ENCODE data around the gene CNIH3.

The CNIH3 gene

DNA sequence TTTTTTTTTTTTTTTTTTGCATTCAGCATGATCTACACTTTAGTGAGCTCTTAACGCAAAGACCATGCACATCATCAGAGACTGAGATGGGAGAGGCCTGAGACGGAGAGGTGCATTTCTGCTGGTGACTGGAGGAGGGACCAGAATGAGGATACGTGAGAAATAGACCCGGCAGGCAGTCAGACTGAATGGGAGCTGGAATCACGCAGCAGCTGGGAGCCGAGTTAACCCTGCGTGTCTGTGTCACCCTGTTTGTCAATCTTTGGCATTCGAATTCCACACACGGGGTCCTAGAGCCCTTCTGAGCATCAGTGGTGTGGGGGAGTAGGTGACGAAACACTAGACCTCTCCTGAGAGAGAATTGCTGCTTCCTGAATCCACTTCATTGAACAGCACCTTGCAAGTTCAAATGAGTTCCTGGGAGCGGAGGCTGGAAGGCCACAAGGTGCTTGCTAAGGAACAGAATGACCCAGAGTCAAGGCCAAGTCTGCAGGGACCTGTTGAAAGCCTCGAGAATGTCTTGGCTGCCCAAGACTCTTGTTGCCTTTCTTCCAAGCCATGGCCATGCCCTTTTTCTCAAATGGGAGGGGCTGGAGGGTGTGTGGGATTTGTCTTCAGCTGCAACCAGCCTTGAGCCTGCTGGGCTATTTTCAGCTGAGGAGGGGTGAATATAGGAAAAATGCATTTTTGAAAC lies 123.3 kb downstream of the CNIH3 start:
- in situ Hi-C loops (cut with MboI; ENCODE audit: low sequenced_read_pairs), result no loop called here

DNA sequence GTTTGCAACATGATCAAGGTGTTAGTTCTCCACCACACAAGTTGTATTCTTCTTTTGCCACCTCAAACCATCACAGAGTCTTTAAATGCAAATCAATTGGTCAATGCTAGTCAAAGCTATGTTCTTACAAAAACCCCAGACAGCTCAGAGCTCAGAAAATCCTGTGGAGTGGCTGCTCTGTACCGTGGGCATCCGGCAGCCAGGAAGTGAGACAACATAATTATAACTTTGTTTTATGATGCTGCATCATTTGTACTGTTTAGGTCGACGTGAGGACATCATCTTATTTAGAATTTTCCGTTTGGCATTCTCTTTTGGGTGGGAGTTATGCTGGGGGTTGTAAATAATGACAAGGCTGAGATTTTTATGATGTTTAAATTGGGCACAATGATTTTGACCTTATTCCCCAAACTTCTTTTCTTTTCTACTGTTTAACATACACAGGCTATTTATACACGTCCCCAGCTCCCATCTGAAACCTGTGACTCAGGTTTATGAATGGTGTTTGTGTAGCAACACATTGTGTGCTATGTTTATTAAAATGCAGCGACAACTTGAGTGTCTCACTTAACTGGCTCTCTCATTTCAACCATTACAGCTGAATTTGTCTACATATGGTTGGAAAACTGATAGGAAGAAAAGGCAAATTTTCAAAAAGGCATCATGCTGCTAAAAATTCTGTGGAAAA lies 124.0 kb downstream of the CNIH3 start:
- in situ Hi-C loops (cut with MboI; ENCODE audit: low sequenced_read_pairs), result no loop called here

DNA sequence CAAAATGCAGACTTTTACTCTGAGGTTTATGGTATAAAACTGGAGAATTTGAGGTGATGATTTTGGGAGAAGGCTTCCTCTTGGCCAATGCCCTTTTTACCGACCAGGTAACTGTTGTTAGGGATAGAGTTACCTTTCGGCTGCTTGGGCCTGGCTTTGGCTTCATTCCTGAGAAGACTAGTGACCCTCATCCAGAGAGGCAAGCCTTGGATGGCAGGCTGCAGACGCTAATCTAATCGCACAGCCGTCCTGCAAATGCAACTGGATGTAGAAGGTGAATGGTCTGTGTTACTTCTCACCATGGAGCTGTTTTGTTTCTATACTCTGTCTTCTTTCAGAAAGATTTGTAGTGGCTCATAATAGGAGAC lies 124.6 kb downstream of the CNIH3 start:
- in situ Hi-C loops (cut with MboI; ENCODE audit: low sequenced_read_pairs), result no loop called here

DNA sequence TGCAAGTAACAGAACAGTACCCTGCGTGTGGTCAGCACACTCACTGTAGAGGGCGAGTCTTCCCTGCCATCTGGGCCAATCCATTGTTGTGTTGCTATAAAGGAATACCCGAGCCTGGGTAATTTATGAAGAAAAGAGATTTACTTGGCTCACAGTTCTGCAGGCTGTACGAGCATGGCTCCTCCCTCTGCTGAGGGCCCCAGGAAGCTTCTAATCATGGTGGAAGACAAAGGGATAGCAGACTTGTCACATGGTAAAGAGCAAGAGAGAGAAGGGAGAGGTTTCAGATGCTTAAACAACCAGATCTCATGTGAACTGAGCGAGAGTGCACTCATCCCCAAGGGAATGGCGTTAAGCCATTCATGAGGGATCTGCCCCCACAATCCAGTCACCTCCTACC lies 126.2 kb downstream of the CNIH3 start:
- in situ Hi-C loops (cut with MboI; ENCODE audit: low sequenced_read_pairs), result no loop called here

DNA sequence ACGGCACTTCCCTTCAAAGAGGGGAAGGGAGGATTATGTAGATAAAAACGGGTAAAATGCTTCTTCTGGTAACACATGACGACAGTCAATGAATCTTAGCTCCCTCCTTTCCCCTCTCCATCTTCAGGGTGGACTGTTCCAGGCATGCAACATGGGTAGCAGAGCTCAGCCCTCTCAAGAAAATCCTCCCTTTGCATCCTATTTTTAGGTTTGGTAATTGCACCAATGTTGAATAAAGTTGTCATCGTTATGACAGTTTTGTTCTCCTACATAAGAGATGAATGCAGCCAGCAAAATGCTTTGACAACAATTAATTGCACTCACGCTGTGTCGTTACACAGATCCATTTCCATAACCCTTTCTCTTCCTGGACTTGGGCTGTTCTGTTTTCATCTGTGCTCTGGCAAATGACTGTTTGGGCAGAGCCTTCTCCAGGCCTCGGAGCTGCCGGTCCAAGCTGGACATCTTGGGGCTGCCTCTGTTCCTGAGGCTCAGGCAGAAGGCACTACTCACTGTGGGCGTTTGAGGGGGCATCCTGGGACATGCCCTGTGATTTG lies 127.6 kb downstream of the CNIH3 start:
- in situ Hi-C loops (cut with MboI; ENCODE audit: low sequenced_read_pairs), result no loop called here

DNA sequence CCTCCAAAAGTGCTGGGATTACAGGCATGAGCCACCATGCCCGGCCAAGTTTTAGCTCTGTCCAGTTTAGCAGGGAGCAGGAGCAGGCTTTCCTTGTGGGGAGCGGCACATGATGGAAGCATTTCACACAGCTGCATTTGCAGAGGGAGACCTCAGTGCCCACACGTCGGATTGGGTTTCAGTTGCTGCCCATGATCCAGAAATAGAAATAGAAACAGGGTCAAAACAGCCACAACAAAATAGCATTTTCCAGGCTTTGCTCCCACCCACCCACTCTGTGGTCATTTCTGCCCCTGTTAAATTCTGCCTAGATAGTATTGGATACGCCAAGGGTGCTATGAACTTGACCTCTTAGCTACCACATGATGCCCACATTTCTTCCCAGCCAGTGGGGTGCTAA lies 128.4 kb downstream of the CNIH3 start:
- in situ Hi-C loops (cut with MboI; ENCODE audit: low sequenced_read_pairs), result no loop called here

DNA sequence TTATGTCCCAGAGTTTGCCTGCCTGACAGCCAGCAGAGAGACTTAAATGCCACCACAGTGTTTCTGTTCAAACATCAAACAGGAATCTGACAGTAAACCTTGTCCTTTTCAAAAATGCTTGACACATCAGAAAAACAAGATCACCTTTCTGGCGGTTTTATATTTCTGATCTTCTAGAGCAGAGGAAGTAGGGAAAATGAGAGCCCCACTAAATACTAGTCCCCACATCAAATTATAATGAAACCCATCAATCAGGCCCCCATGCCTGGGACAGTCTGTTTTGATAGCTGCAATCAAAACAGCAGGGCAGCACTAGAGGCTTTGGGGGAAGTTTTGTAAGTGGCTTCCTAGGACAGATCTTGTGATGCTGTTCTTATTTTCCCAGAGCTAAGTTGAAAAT lies 129.3 kb downstream of the CNIH3 start:
- in situ Hi-C loops (cut with MboI; ENCODE audit: low sequenced_read_pairs), result no loop called here

DNA sequence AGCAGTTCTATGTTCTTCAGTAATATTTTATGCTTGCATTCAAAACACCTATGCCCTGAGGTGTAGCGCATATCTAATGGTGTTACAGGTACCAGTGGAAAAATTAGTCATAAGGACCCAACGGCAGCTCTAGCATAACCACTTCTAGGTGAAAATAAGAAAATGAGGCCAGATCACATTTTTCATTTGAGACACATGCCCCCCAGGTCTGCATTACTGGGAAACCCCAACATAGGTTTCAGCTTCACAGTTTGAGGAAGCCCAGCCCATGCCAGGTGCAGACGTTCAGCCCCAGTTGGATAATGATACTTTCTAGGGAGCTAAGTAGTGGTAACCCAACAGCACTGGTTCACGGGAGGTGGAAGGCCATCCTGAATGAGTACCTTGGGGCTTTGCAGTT lies 129.8 kb downstream of the CNIH3 start:
- in situ Hi-C loops (cut with MboI; ENCODE audit: low sequenced_read_pairs), result no loop called here

DNA sequence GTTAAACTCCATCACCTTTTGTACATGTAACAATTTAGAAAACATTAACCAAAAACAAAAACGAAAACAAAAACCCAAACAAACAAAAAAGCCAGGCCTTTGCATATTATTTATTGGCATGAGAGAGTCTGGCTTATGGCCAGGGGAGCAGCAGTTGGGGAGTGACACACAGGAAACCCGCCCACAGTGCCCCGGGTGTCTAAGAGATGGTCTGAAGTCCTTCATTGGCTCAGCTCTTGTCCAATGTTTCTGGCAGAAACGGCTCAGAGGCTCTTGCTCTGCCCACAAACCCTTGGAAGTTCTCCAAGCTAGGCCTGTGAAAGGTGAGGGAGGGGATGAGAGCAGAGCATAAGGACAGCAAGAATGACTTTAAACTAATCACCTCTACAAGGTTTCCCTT lies 131.5 kb downstream of the CNIH3 start:
- in situ Hi-C loops (cut with MboI; ENCODE audit: low sequenced_read_pairs), result no loop called here

DNA sequence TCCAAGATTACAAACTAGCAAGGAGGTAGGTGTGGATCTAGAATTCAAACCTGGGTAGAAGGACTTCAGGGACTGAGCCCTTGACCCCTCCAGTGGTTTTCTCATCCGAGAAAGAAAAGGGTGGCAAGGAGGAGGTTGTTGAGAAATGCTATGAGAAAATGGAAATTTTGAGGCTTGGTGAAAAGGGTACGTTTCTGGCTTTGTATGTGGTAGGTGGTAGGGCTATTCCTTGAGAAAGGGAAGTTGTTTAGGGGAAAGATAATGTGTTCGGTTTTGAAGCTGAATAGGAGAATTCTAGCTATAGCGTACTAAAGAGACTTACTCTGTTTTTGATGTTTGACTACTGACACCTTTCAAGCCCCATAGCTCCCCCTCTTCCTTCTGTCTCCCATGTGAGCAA lies 133.8 kb downstream of the CNIH3 start:
- in situ Hi-C loops (cut with MboI; ENCODE audit: low sequenced_read_pairs), result no loop called here

DNA sequence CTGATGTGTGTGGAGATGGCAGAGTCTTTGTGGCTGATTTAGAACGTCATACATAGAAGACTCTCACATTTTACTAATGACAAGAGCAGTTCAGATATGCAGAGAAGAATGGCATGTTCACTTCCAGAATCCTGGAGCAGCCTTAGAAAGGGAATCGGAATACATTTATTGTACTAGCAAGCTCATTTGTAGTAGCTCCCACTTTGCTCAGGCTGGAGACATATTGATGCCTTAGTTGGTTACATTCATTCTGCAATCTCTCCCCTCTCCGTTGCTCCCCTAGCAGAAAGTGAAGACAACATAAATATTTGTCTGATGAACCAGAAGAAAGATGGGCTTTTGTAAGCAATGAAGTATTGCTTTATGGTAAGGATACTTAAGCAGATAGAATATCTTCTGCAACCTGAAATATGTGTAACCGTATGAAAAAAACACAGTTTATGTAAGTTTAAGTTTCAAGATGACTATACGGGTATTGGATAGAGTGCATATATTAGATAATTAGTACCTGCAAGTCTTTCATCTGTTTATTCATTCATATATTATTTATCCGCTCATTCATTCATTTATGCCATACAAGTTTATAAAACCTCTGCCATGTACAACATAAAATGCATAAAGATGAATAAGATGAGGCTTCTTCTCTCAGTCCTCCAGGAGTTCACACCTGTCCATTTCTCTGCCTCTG lies 135.7 kb downstream of the CNIH3 start:
- in situ Hi-C loops (cut with MboI; ENCODE audit: low sequenced_read_pairs), result no loop called here

DNA sequence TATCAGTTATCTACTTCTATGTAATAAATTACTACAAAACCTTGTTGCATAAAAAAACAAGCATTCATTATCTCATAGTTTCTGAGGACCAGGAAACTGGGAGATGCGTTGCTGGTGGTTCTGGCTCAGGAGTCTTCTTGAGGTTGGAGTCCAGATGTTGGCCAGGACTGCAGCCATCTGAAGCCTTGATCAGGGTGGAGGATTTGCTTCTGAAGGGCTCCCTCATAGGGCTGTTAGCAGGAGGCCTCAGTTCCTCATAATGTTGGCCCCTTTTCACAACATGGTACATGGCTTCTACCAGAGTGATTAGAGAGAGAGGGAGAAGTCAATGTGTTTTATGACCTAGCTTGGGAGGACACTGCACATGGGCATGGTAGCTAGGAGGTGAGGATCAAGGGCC lies 137.4 kb downstream of the CNIH3 start:
- in situ Hi-C loops (cut with MboI; ENCODE audit: low sequenced_read_pairs), result no loop called here

DNA sequence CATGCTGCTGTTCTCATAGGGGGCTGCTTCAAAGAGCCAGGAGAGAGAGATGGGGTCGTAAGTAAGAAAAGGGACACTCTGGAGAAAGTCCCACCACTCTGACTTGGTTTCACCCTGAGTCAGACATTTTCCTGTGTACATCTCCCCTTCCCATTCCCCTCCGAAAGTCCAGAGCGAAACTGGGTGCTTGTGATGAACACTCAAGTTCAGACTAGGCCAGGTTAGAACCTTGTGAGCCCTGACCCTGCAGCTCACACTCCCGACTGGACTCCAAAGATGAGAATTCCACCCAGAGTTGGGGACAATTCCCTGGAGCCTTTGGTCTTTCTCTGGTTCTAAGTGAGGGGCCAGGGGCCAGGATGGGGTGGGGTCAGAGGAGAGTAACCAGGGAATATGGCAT lies 139.5 kb downstream of the CNIH3 start:
- in situ Hi-C loops (cut with MboI; ENCODE audit: low sequenced_read_pairs), result no loop called here

DNA sequence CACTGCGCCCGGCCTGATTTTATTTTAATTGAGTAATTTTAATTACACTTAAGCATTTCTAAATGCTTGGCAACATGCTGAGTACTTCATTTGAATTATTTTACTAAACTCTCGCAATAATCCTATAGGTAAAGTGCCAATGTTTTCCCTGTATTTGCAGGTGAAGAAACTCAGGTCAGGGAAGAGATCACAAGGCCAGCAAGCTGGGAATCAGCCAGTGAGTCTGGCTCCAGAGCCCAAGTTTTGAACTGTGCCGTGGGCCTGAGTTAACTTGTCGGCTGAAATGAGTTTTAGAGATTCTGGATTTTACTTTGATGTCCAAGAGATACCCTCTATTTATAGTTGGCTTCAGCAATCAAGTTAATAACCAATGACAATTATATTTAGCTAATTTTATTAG lies 141.4 kb downstream of the CNIH3 start:
- in situ Hi-C loops (cut with MboI; ENCODE audit: low sequenced_read_pairs), result no loop called here

DNA sequence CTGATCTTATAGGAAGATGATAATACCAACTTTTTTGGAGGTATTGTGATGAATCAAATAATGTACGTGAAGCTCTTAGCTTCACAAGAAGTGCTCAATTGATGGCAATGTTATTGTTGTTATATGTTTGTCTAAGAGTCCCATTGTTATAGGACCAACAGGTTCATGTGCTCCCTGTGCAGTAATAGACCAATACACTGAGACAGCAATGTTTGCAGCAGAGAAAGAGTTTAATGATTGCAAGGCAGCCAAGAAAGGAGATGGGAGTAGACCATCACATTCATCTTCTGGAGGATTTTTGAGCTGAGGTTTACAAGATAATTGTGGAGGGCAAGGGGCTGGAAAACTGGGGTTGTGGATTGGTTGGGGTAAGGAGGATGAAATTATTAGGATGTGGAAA lies 143.0 kb downstream of the CNIH3 start:
- in situ Hi-C loops (cut with MboI; ENCODE audit: low sequenced_read_pairs), result no loop called here

DNA sequence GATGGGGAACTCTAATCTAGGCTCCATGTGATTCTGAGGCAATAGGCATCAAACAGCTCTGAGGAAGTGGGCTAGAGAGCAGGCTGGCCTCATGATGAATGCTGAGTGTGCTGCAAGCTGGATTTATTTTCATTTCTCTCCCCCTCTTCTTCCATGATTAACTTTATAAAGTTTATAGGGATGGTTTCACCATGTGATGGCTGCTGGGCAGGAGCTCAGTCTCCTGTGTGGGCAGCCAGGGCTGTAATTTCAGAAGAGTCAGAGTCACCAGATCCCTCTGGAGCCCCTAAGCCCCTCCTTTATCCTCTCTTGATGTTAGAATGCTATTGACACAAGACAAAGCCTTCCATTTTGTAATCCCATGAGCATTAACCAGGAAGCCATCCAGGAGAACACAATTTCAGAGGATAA lies 143.6 kb downstream of the CNIH3 start:
- in situ Hi-C loops (cut with MboI; ENCODE audit: low sequenced_read_pairs), result no loop called here

DNA sequence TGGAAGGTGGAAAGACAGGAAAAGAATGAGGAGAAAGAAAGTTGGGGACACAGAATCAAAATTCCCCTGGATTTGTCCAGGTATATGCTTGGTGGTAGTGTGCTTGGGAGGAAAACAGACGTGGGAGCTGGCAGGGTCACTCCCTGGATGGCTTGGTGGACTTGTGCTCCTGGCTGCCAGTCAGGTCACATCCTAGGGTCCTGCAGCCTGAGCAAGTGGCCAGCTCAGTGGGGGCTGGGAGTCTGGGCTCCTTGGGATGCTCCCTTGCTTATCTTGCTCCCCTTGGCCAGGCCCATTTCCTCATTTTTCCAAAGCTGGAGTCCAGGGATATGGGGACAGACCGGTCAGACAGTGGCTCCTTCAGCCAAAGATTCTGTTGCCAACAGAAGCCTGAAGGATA lies 144.0 kb downstream of the CNIH3 start:
- in situ Hi-C loops (cut with MboI; ENCODE audit: low sequenced_read_pairs), result no loop called here

DNA sequence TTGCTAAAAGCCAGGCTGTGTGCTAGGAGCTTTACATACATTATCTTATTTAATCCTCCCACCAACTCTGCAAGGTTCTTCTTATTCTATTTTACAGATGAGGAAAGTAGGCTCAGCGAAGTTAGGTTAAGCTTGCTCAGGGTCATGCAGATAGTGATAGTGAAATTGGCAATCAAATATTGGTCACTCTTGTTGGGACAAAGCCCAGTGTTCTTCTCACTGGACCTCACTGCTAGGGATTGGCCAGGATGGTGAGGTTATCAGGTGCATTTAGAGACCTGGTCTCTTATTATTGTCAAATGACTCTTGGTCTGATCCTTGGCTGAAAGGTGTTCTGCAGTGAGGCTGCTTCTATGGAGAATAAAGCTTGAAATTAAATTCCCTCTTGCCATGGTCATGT lies 145.1 kb downstream of the CNIH3 start:
- in situ Hi-C loops (cut with MboI; ENCODE audit: low sequenced_read_pairs), result no loop called here

DNA sequence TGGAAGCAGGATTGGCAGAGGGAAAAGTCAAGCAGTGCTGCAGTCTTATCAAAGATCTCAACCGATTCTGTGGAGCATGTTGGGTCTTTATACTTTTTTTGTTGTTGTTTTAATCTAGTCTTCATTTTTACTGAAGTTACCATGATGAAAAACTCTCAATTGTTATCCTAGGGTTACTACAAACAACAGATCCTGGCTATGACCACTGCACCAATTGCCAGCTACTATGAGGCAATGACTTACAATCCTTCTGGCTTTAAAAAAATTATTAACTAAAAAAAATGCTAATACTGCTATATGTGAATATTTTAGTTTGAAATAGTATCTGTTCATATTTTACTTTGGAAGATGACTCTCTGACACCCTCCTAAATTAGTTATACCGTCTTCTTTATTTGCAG lies 145.9 kb downstream of the CNIH3 start:
- in situ Hi-C loops (cut with MboI; ENCODE audit: low sequenced_read_pairs), result no loop called here

DNA sequence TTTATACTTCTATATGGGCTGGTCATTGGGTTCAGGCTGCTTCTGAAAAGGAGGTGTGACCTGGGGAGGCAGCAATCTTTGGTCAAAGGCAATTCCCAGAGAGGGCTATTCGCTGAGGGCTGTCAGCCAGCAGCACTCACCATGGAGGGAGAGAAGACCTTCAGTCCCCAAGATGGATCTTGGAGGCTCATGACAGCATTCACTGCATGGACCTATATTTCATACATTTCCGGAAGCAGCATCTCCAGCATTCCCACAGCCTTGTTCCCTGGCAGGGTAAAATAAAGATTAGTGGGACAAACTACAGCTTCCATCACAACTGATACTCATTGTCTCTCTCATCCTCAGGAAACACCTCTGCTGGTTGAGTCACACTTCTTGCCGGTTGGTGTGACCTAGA lies 146.6 kb downstream of the CNIH3 start:
- in situ Hi-C loops (cut with MboI; ENCODE audit: low sequenced_read_pairs), result no loop called here

DNA sequence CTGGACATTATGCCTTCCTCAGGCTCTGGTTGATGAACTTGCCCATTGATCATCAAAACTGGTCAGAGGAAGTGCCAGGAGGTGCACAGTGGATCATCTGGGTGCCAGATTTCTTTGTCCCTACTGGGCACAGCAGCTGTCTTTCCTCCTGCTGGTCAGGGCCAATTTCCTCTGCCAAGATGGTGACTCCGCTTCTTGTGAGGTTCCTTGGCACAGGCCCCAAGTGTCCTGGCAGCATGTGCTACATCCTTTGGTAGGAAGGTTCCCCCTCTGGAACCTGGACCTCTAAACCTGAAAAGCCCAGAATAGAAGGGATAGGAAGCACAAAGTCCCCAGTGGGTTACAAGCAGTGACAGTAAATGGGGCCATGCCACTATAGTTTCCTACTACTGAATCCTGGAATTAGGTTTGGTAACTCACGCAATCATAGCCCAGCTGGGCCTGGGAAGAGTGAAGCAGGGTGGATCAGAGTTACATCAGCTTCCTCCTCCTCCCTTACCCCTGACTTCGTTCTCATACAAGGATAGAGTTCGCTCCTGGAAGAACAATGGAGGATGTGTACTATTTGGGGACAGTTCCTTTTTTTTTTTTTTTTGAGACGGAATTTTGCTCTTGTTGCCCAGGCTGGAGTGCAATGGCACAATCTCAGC lies 147.1 kb downstream of the CNIH3 start:
- in situ Hi-C loops (cut with MboI; ENCODE audit: low sequenced_read_pairs), result no loop called here

DNA sequence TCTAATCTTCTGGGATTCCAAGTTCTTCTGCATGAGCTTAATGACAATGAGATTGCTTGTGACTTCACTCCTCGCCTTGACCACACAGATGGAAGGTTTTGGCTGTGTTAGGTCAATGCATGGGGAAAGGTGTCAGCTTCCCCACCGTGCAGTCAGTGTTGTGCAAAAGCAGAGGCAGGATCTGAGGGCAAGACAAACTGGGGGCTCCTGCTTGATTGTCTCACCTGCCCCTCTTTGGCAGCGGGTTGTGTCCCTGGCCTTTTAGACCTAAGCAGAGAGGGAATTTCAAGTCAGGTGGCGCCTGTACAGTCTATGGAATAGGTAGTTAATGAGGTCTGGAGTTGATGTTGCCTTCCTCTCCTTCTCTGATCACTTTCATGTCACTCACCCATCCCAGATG lies 150.1 kb downstream of the CNIH3 start:
- in situ Hi-C loops (cut with MboI; ENCODE audit: low sequenced_read_pairs), result no loop called here

All from HL-60/S4 (cell line).